Measurements from ENCODE around the gene PRRC2A. TPM values are rescaled to one million over a fixed set of nuclear protein-coding genes. Genes with fewer than 3 reads are reported as not detected.

PRRC2A gene
- polyA plus RNA-seq, 2 of the 4 experiments (the other 2 are of a cell fraction), result 28.0 to 61.1 TPM

GRCh38 chr6:31626952-31627351, 6.4 kb downstream of the PRRC2A start:
- H3K4me3 ChIP-seq, result no peak overlapping the region
- FAIRE-seq, result no peak
- ChIA-PET CTCF (interaction anchor here (0.6 to 1.3 kb wide), 4 partner anchors 29 to 326 kb away, joined by 3 to 4 read pairs (median 3); no protein-coding TSS in a partner anchor), POLR2A (no interaction called here)
- no peak for ATAC-seq
- TF ChIP-seq EHMT2 (IDR thresholded peaks at IDR 0.05; ENCODE audit: low read depth) (no peak), ZNF302 (CRISPR knock-in tag; IDR thresholded peaks at IDR 0.05) (no peak), NFE2L2 (conservative IDR thresholded peaks at IDR 0.05; ENCODE audit: low read length) (no peak), ESRRA (IDR thresholded peaks at IDR 0.05; ENCODE audit: borderline replicate concordance, low read length) (no peak), POLR2A (IDR thresholded peaks at IDR 0.05; ENCODE audit: low read length) (no peak)
- 92% methylated on average over 5 of the region's 10 CpGs for WGBS (ENCODE audit: missing lambda C conversion rate)
- no peak overlapping the region for H3K4me2 ChIP-seq
- no peaks in the 10 kb centered on the region for H3K9me3 ChIP-seq
- peaks cover 10% of the 10 kb centered on the region for H3K4me1 ChIP-seq
- H3K27ac ChIP-seq, result no peak overlapping the region
- DNase-seq (ENCODE audit: low read depth in 1 of 2, low spot score in 1 of 2), result no peak

DNA sequence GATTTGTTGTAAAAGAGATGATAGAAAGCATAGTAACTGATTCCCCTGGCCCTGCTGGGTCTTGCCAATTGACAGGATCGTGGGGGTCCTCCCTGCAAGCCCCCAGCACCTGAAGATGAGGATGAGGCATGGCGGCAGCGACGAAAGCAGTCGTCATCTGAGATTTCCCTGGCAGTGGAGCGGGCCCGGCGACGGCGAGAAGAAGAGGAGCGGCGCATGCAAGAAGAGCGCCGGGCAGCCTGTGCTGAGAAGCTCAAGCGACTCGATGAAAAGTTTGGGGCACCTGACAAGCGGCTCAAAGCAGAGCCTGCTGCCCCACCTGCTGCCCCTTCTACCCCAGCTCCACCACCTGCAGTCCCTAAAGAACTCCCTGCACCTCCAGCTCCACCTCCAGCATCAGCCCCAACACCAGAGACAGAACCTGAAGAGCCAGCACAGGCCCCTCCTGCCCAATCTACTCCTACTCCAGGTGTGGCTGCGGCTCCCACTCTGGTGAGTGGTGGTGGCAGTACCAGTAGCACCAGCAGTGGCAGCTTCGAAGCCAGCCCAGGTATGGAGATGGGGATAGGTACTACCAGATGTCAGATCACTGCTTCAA, 7.3 kb downstream of the PRRC2A start:
- peaks cover 2% of the 10 kb centered on the region; the same call in 2 of the 3 replicates for H3K4me1 ChIP-seq
- POLR2A ChIA-PET, result no interaction called here
- WGBS (ENCODE audit: missing lambda C conversion rate), result 89% methylated on average over 17 of the region's 19 CpGs
- H3K4me3 ChIP-seq, result no peak overlapping the region
- TF ChIP-seq MAX (IDR thresholded peaks at IDR 0.05), result no peak
- no peak for TF ChIP-seq EP300 (IDR thresholded peaks at IDR 0.05)
- TF ChIP-seq JUN (IDR thresholded peaks at IDR 0.05), result no peak
- no peak for TF ChIP-seq BCL3 (IDR thresholded peaks at IDR 0.05)
- TF ChIP-seq CBX8 (IDR thresholded peaks at IDR 0.05), result no peak
- TF ChIP-seq, protein P1, sequence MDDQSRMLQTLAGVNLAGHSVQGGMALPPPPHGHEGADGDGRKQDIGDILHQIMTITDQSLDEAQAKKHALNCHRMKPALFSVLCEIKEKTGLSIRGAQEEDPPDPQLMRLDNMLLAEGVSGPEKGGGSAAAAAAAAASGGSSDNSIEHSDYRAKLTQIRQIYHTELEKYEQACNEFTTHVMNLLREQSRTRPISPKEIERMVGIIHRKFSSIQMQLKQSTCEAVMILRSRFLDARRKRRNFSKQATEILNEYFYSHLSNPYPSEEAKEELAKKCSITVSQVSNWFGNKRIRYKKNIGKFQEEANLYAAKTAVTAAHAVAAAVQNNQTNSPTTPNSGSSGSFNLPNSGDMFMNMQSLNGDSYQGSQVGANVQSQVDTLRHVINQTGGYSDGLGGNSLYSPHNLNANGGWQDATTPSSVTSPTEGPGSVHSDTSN (IDR thresholded peaks at IDR 0.05), result no peak
- TF ChIP-seq ZSCAN20 (CRISPR knock-in tag; IDR thresholded peaks at IDR 0.05), result no peak
- TF ChIP-seq HOXB13 (CRISPR knock-in tag; IDR thresholded peaks at IDR 0.05; ENCODE audit: low read depth), result no peak
- no peak for TF ChIP-seq RFX5 (IDR thresholded peaks at IDR 0.05)
- no peak for TF ChIP-seq ESRRA (IDR thresholded peaks at IDR 0.05; ENCODE audit: borderline replicate concordance, low read length)
- TF ChIP-seq CTCF (IDR thresholded peaks at IDR 0.05), result no peak
- no peak for TF ChIP-seq CHD2 (IDR thresholded peaks at IDR 0.05; ENCODE audit: low read length, partially characterized antibody)
- TF ChIP-seq FOSL2 (IDR thresholded peaks at IDR 0.05), result no peak
- TF ChIP-seq FOSL2 (CRISPR knock-in tag; IDR thresholded peaks at IDR 0.05), result no peak
- TF ChIP-seq KDM5A (IDR thresholded peaks at IDR 0.05), result no peak
- CTCF ChIA-PET, result interaction anchor here (0.9 to 1.3 kb wide), 3 partner anchors 22 to 76 kb away, joined by 3 to 4 read pairs (median 3); no protein-coding TSS in a partner anchor
- DNase-seq (ENCODE audit: low read depth in 1 of 2, low spot score in 1 of 2), result no peak
- ATAC-seq, result no peak
- no peak for FAIRE-seq
- no peak overlapping the region for H3K4me2 ChIP-seq
- no peak overlapping the region for H3K27ac ChIP-seq
- H3K9me3 ChIP-seq, result no peaks in the 10 kb centered on the region

- POLR2A ChIA-PET, result no interaction called here
- TF ChIP-seq E2F6 (IDR thresholded peaks at IDR 0.05; ENCODE audit: borderline replicate concordance, low read depth) (no peak), HOXB5 (CRISPR knock-in tag; IDR thresholded peaks at IDR 0.05) (no peak), RARB (CRISPR knock-in tag; IDR thresholded peaks at IDR 0.05) (no peak), ZFP36 (IDR thresholded peaks at IDR 0.05; ENCODE audit: borderline replicate concordance, partially characterized antibody) (no peak), JUN (IDR thresholded peaks at IDR 0.05) (no peak), ZSCAN20 (CRISPR knock-in tag; IDR thresholded peaks at IDR 0.05) (no peak), PHF8 (IDR thresholded peaks at IDR 0.05; ENCODE audit: borderline replicate concordance, low read depth) (no peak), MAZ (IDR thresholded peaks at IDR 0.05; ENCODE audit: borderline replicate concordance, low read depth, low read length) (no peak), EHF (CRISPR knock-in tag; IDR thresholded peaks at IDR 0.05) (no peak), RAD21 (conservative IDR thresholded peaks at IDR 0.05 in 1 of 2, IDR thresholded peaks at IDR 0.05 in 1 of 2) (no peak), FOSB (CRISPR knock-in tag; IDR thresholded peaks at IDR 0.05) (no peak)
- TF ChIP-seq, protein P1 (IDR thresholded peaks at IDR 0.05), result no peak
- TF ChIP-seq, protein P2, sequence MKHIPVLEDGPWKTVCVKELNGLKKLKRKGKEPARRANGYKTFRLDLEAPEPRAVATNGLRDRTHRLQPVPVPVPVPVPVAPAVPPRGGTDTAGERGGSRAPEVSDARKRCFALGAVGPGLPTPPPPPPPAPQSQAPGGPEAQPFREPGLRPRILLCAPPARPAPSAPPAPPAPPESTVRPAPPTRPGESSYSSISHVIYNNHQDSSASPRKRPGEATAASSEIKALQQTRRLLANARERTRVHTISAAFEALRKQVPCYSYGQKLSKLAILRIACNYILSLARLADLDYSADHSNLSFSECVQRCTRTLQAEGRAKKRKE (CRISPR knock-in tag; IDR thresholded peaks at IDR 0.05; ENCODE audit: low read depth), result no peak
Observed at GRCh38 chr6:31629014-31629413, 8.5 kb downstream of the PRRC2A start.

More at GRCh38 chr6:31629014-31629413, 8.5 kb downstream of the PRRC2A start:
- no peaks in the 10 kb centered on the region for H3K4me1 ChIP-seq
- 93% methylated on average over 7 of the region's 7 CpGs for WGBS (ENCODE audit: missing lambda C conversion rate)
- CTCF ChIA-PET, result no interaction called here
- FAIRE-seq (no peak), ATAC-seq (no peak), DNase-seq (ENCODE audit: low read depth in 1 of 2, low spot score in 1 of 2) (no peak)
- H3K27ac ChIP-seq, result no peak overlapping the region
- no peak overlapping the region for H3K4me3 ChIP-seq
- no peak overlapping the region for H3K4me2 ChIP-seq
- no peaks in the 10 kb centered on the region for H3K9me3 ChIP-seq
